ENCODE data around the gene KL. TPM values are rescaled to one million over a fixed set of nuclear protein-coding genes. Genes with fewer than 3 reads are reported as not detected.

KL gene
- polyA plus RNA-seq, 1 of the 3 experiments (the other 2 are of a cell fraction): 0.02 TPM

GRCh38 chr13:33066329-33066728 is 50.1 kb downstream of the KL start:
- DNase-seq: no peak
- TF ChIP-seq PBX3 (IDR thresholded peaks at IDR 0.05): no peak
- no peak for TF ChIP-seq FOXM1 (IDR thresholded peaks at IDR 0.05; ENCODE audit: low read depth)
- no peak for TF ChIP-seq ELF1 (IDR thresholded peaks at IDR 0.05)
- no peak for TF ChIP-seq TEAD4 (IDR thresholded peaks at IDR 0.05; ENCODE audit: borderline replicate concordance, insufficient read depth)
- TF ChIP-seq TCF12 (IDR thresholded peaks at IDR 0.05): no peak
- no peak for TF ChIP-seq IRF3 (IDR thresholded peaks at IDR 0.05; ENCODE audit: low read depth, low read length)
- no peak for TF ChIP-seq MAX (IDR thresholded peaks at IDR 0.05; ENCODE audit: low read depth)
- no peak for TF ChIP-seq MEF2A (IDR thresholded peaks at IDR 0.05; ENCODE audit: borderline replicate concordance, low read depth)
- TF ChIP-seq TAF1 (IDR thresholded peaks at IDR 0.05; ENCODE audit: borderline replicate concordance, low read depth, low read length): no peak
- no peak for TF ChIP-seq NRF1 (IDR thresholded peaks at IDR 0.05; ENCODE audit: low read depth, low read length)
- no peak for TF ChIP-seq GABPA (IDR thresholded peaks at IDR 0.05; ENCODE audit: low read depth)
- no peak for TF ChIP-seq NFIC (IDR thresholded peaks at IDR 0.05; ENCODE audit: borderline replicate concordance)
- no peak for TF ChIP-seq SMC3 (IDR thresholded peaks at IDR 0.05; ENCODE audit: low read depth, low read length)
- TF ChIP-seq USF2 (IDR thresholded peaks at IDR 0.05; ENCODE audit: borderline replicate concordance, low read depth, low read length): no peak
- no peak for TF ChIP-seq CTCF (IDR thresholded peaks at IDR 0.05)
- TF ChIP-seq FOXJ3 (CRISPR knock-in tag; IDR thresholded peaks at IDR 0.05): no peak
- no peak for TF ChIP-seq JUND (IDR thresholded peaks at IDR 0.05)
- no peak for TF ChIP-seq RXRA (IDR thresholded peaks at IDR 0.05; ENCODE audit: borderline replicate concordance, low read depth)
- H3K4me2 ChIP-seq: no peak overlapping the region
- POLR2A ChIA-PET: no interaction called here
- no peak overlapping the region for H3K9ac ChIP-seq
- CTCF ChIA-PET: no interaction called here
- H3K9me2 ChIP-seq: no peaks in the 10 kb centered on the region
- H3F3A ChIP-seq (replicated peaks; ENCODE audit: insufficient read depth): no peaks in the 10 kb centered on the region
- H3K27ac ChIP-seq (ENCODE audit: low read depth in 2 of 2, low read length in 1 of 2): no peak overlapping the region
- no peak overlapping the region for H3K4me3 ChIP-seq (ENCODE audit: low read depth in 2 of 2, low read length in 1 of 2)
- H3K9me3 ChIP-seq: no peaks in the 10 kb centered on the region
- no peaks in the 10 kb centered on the region for H3K79me2 ChIP-seq (ENCODE audit: insufficient read depth)
- H3K36me3 ChIP-seq (replicated peaks in 1 of 2; ENCODE audit: control insufficient read depth in 1 of 2, insufficient read depth in 2 of 2, low read length in 1 of 2): no peaks in the 10 kb centered on the region
- peaks cover 0 to 2% of the 10 kb centered on the region in 2 experiments; a peak in 1 of 4 replicates for H3K4me1 ChIP-seq (ENCODE audit: control insufficient read depth in 1 of 2, insufficient read depth in 2 of 2, low read depth in 1 of 2, low read length in 1 of 2)
- no peak overlapping the region for H2AFZ ChIP-seq (ENCODE audit: low read depth)
- no peaks in the 10 kb centered on the region for H4K20me1 ChIP-seq (ENCODE audit: insufficient read depth)
- no peaks in the 10 kb centered on the region for H3K27me3 ChIP-seq (ENCODE audit: insufficient read depth)
- WGBS (ENCODE audit: low lambda C conversion rate): 94% methylated on average over 18 of the region's 18 CpGs

All from SK-N-SH (cell line).